Left lung (tissue), 14 donors: ENCODE measurements around the gene VRK1. TPM values are rescaled to one million over a fixed set of nuclear protein-coding genes. Genes with fewer than 3 reads are reported as not detected.

Experiments
- ATAC-seq: fragments of 200-7000 bp; cut with Tn5 transposase; one replicate; pipeline ENCODE4 v1.9.1; 2020; ENCODE audit warnings: moderate library complexity
- DNase-seq, 4 donors: peaks; one replicate each; pipeline ENCODE4 v3.0.0-alpha.2; 2013 to 2020
- H3K27ac ChIP-seq, 2 donors: fragments of 200-600 bp; sonication (generic) in 1 of 2; one replicate each; pipeline versions ENCODE4 v1.5.0 to v1.8.0; 2020 to 2021
- H3K27me3 ChIP-seq, 2 donors: fragments of 200-600 bp; sonication (generic) in 1 of 2; one replicate each; pipeline versions ENCODE4 v1.5.0 to v1.8.0; 2020 to 2021
- H3K36me3 ChIP-seq, 2 donors: fragments of 200-600 bp; sonication (generic) in 1 of 2; one replicate each; pipeline versions ENCODE4 v1.5.0 to v1.8.0; 2020 to 2021
- H3K4me1 ChIP-seq, 2 donors: fragments of 200-600 bp; one replicate each; pipeline ENCODE4 v1.8.0; 2021
- H3K4me3 ChIP-seq, 2 donors: fragments of 200-600 bp; sonication (generic) in 1 of 2; one replicate each; pipeline versions ENCODE4 v1.5.0 to v1.8.0; 2020 to 2021; ENCODE audit warnings: mild to moderate bottlenecking in 1 of 2
- H3K9me3 ChIP-seq, 2 donors: fragments of 200-600 bp; sonication (generic) in 1 of 2; one replicate each; pipeline versions ENCODE4 v1.5.0 to v1.8.0; 2020 to 2021
- CTCF ChIP-seq, 2 donors: fragments of 200-600 bp; sonication (generic) in 1 of 2; IDR thresholded peaks; one replicate each; pipeline versions ENCODE4 v1.5.0 to v1.8.0; 2021; ENCODE audit warnings: antibody characterized with exemption in 2 of 2
- intact Hi-C, 2 donors: fragments of 100-400 bp; cut with DNase I; formaldehyde crosslinking; loops; one replicate each; pipeline versions ENCODE4 v1.11.2 to v1.14.2; 2022
- long read RNA-seq, 12 donors: library from polyadenylated mRNA in 2 of 12; unstranded in 2 of 12; transcript quantifications; one replicate each; pipeline ENCODE4 v2.0.0 and lab custom pipeline, GENCODE V29; 2019 to 2026
- polyA plus RNA-seq, 6 donors: library from polyadenylated mRNA; unstranded; fragments of 120-200 nt; gene quantifications; one replicate each; pipeline ENCODE4 v1.2.1, GENCODE V29; 2013; ENCODE audit not compliant: insufficient read length in 6 of 6
- total RNA-seq, 2 donors: library from RNA; stranded (reverse); fragmentation: NEBNext Ultra II Directional; extraction: Animal tissue kit (Norgen Biotek cat#: 25700); gene quantifications; one replicate each; pipeline ENCODE4 v1.2.1, GENCODE V29; 2021
- donor health status: DM: no; HTN: yes; CAD: no.
- donor health status: DM: no; HTN: no; CAD: no.

Gene VRK1
- total RNA-seq, result 10 to 100 TPM in 1 of 2 donors, 1 to 10 TPM in 1; 9.7 to 14.0 TPM
- 10 to 100 TPM; 17.6 to 26.1 (median 20.1) TPM for polyA plus RNA-seq
- long read RNA-seq, donor 1, transcript VRK1-201 (13 exons, 1,745 nt), result major isoform, 5 of 5 reads
- long read RNA-seq, donor 1, partial matches to known transcripts, result 0 of 5 reads
- long read RNA-seq, donor 1, other reads (novel, unspliced or antisense), result 0 of 5 reads
- long read RNA-seq, donor 2, partial matches to known transcripts, result 0 of 4 reads
- long read RNA-seq, donor 2, other reads (novel, unspliced or antisense), result 0 of 4 reads
- long read RNA-seq, donor 3, transcript VRK1-201 (13 exons, 1,745 nt), result major isoform, 7 of 7 reads
- long read RNA-seq, donor 3, partial matches to known transcripts, result 0 of 7 reads
- long read RNA-seq, donor 3, other reads (novel, unspliced or antisense), result 0 of 7 reads
- long read RNA-seq, donor 4, partial matches to known transcripts, result 5 of 8 reads
- long read RNA-seq, donor 4, other reads (novel, unspliced or antisense), result 3 of 8 reads
- long read RNA-seq, donor 5, partial matches to known transcripts, result 0 of 3 reads
- long read RNA-seq, donor 5, other reads (novel, unspliced or antisense), result 0 of 3 reads
- long read RNA-seq, donor 6, transcript VRK1-201 (13 exons, 1,745 nt), result major isoform, 9 of 10 reads
- long read RNA-seq, donor 6, partial matches to known transcripts, result 0 of 10 reads
- long read RNA-seq, donor 6, other reads (novel, unspliced or antisense), result 0 of 10 reads
- long read RNA-seq, donor 7, partial matches to known transcripts, result 0 of 2 reads
- long read RNA-seq, donor 7, other reads (novel, unspliced or antisense), result 0 of 2 reads
- long read RNA-seq, donor 8, partial matches to known transcripts, result 0 of 2 reads
- long read RNA-seq, donor 8, other reads (novel, unspliced or antisense), result 0 of 2 reads
- long read RNA-seq, donor 9, result 0 reads
- long read RNA-seq, donor 10, partial matches to known transcripts, result 1 of 8 reads
- long read RNA-seq, donor 10, other reads (novel, unspliced or antisense), result 3 of 8 reads
- long read RNA-seq, donor 11, result 0 reads
- long read RNA-seq, donor 12, partial matches to known transcripts, result 6 of 10 reads
- long read RNA-seq, donor 12, other reads (novel, unspliced or antisense), result 0 of 10 reads

GRCh38 chr14:96796851-96797581 lies at the start of gene VRK1:
TSS of gene VRK1 (plus strand) at chr14:96797382. CDS start at chr14:96833472, 36,090 bp downstream.
- peak within 1 kb of the TSS in 1 of 2 donors; percentile 54 for H3K27ac ChIP-seq
- TF ChIP-seq CTCF (IDR thresholded peaks at IDR 0.05), result no peak
- H3K27me3 ChIP-seq, result no peaks in the 10 kb centered on the region
- peaks cover 11 to 23% of the 10 kb centered on the region in 2 donors for H3K4me1 ChIP-seq
- DNase-seq, result peak; percentile 94 to 99 (median 97)
- intact Hi-C loops, result no loop called here
- H3K36me3 ChIP-seq, result no peaks in the 10 kb centered on the region
- no peaks in the 10 kb centered on the region for H3K9me3 ChIP-seq
- ATAC-seq, result peak; percentile 100
- H3K4me3 ChIP-seq, result peak within 1 kb of the TSS; percentile 65 to 83

- Histone ChIP-seq H3K27me3 (peaks cover 4 to 74% of the 10 kb centered on the region in 2 donors), H3K4me1 (no peaks in the 10 kb centered on the region), H3K36me3 (no peaks in the 10 kb centered on the region), H3K9me3 (no peaks in the 10 kb centered on the region), H3K27ac (no peak overlapping the region), H3K4me3 (no peak overlapping the region)
- ATAC-seq (no peak), DNase-seq (no peak)
- intact Hi-C loops, result loop anchor here in 1 of 2 donors (10.0 kb wide), 1 partner anchor 173 kb away; no protein-coding TSS in a partner anchor
- TF ChIP-seq CTCF (IDR thresholded peaks at IDR 0.05), result no peak
These were observed 49.6 kb upstream of the VRK1 start for GRCh38 chr14:96747608-96748007.

- H3K27me3 ChIP-seq, result peaks cover 4 to 67% of the 10 kb centered on the region in 2 donors
- H3K36me3 ChIP-seq, result no peaks in the 10 kb centered on the region
- intact Hi-C loops, result loop anchor here in 1 of 2 donors (10.0 kb wide), 1 partner anchor 174 kb away; no protein-coding TSS in a partner anchor
- no peak overlapping the region for H3K4me3 ChIP-seq
- DNase-seq, result peak in 1 of 4 donors; percentile 5
- no peak for TF ChIP-seq CTCF (IDR thresholded peaks at IDR 0.05)
- no peaks in the 10 kb centered on the region for H3K4me1 ChIP-seq
- no peak for ATAC-seq
- H3K27ac ChIP-seq, result no peak overlapping the region
- no peaks in the 10 kb centered on the region for H3K9me3 ChIP-seq
These were observed 48.8 kb upstream of the VRK1 start for GRCh38 chr14:96748362-96748761.

GRCh38 chr14:96751505-96751904 lies 45.7 kb upstream of the VRK1 start:
- ATAC-seq (no peak), DNase-seq (no peak)
- Histone ChIP-seq H3K4me3 (no peak overlapping the region), H3K9me3 (no peaks in the 10 kb centered on the region), H3K4me1 (no peaks in the 10 kb centered on the region), H3K27me3 (peaks cover 0 to 50% of the 10 kb centered on the region in 2 donors), H3K36me3 (no peaks in the 10 kb centered on the region), H3K27ac (no peak overlapping the region)
- intact Hi-C loops, result no loop called here
- TF ChIP-seq CTCF (IDR thresholded peaks at IDR 0.05), result no peak
